HUES6 (cell line): ENCODE data around the gene OBP2A.
"Not testable (repeated sequence)": the region's sequence is repeated elsewhere in the genome, so short reads cannot be mapped to it uniquely, and the experiment has no call there.

Source experiments
- H3K27ac ChIP-seq: 2 replicates; pipeline ENCODE4 v1.7.0; 2013; ENCODE audit warnings: low read depth, mild to moderate bottlenecking, low read length, inconsistent platforms
- H3K27me3 ChIP-seq: 2 replicates; pipeline ENCODE4 v1.6.1; 2013; ENCODE audit warnings: low read length; ENCODE audit not compliant: control insufficient read depth, insufficient read depth
- H3K36me3 ChIP-seq: 2 replicates; pipeline ENCODE4 v1.6.1; 2013; ENCODE audit warnings: low read length; ENCODE audit not compliant: control insufficient read depth, insufficient read depth
- H3K4me1 ChIP-seq: 2 replicates; pipeline ENCODE4 v1.6.1; 2013; ENCODE audit warnings: low read length; ENCODE audit not compliant: control insufficient read depth, insufficient read depth
- H3K4me3 ChIP-seq: 2 replicates; pipeline ENCODE4 v1.5.1; 2013; ENCODE audit warnings: low read depth, low read length
- H3K9ac ChIP-seq: one replicate; pipeline ENCODE4 v1.6.1; 2013; ENCODE audit warnings: mild to moderate bottlenecking, low read length
- H3K9me3 ChIP-seq: 2 replicates; pipeline ENCODE4 v1.6.1; 2013; ENCODE audit warnings: low read depth, low read length; ENCODE audit not compliant: control insufficient read depth, insufficient read depth

The OBP2A gene

GRCh38 chr9:135545646-135546176, at the start of gene OBP2A:
OBP2A (plus strand) TSS chr9:135546126; CDS start chr9:135546181, 55 bp downstream.
- H3K4me1 ChIP-seq, H3K27ac ChIP-seq, H3K27me3 ChIP-seq, H3K36me3 ChIP-seq, H3K9me3 ChIP-seq, H3K4me3 ChIP-seq, H3K9ac ChIP-seq: not testable (repeated sequence)

GRCh38 chr9:135498381-135499126, 47.4 kb upstream of the OBP2A start:
- Histone ChIP-seq H3K4me1 (peaks cover 11% of the 10 kb centered on the region), H3K27ac (no peak overlapping the region), H3K36me3 (peaks cover 20% of the 10 kb centered on the region), H3K9me3 (no peaks in the 10 kb centered on the region), H3K9ac (no peak overlapping the region), H3K27me3 (no peaks in the 10 kb centered on the region; the same call in 1 of the 2 replicates), H3K4me3 (peak overlapping the region; percentile 96; the same call in 1 of the 2 replicates)

- no peak overlapping the region for H3K9ac ChIP-seq
- peak overlapping the region; percentile 96 for H3K4me3 ChIP-seq
- H3K27me3 ChIP-seq = no peaks in the 10 kb centered on the region; the same call in 1 of the 2 replicates
- H3K4me1 ChIP-seq = peaks cover 11% of the 10 kb centered on the region
- no peak overlapping the region for H3K27ac ChIP-seq
- peaks cover 29% of the 10 kb centered on the region for H3K36me3 ChIP-seq
- no peaks in the 10 kb centered on the region for H3K9me3 ChIP-seq
These were observed 46.4 kb upstream of the OBP2A start for GRCh38 chr9:135499326-135500070.

GRCh38 chr9:135500071-135500524, 45.8 kb upstream of the OBP2A start:
- H3K27ac ChIP-seq = no peak overlapping the region
- H3K4me3 ChIP-seq = peak overlapping the region; percentile 96
- peak overlapping the region; percentile 5 for H3K9ac ChIP-seq

GRCh38 chr9:135500525-135501260, 45.2 kb upstream of the OBP2A start, which contains the start of gene MRPS2:
MRPS2 (plus strand) TSS chr9:135500682; CDS start chr9:135500711, 29 bp downstream.
- H3K9me3 ChIP-seq = no peaks in the 10 kb centered on the region
- peak within 1 kb of the TSS; percentile 96 for H3K4me3 ChIP-seq
- peak within 1 kb of the TSS; percentile 92 for H3K27ac ChIP-seq
- H3K9ac ChIP-seq = peak within 1 kb of the TSS; percentile 93
- H3K36me3 ChIP-seq = peaks cover 38% of the 10 kb centered on the region
- no peaks in the 10 kb centered on the region; the same call in 1 of the 2 replicates for H3K27me3 ChIP-seq
- peaks cover 11% of the 10 kb centered on the region for H3K4me1 ChIP-seq

More at GRCh38 chr9:135500071-135500524, 45.8 kb upstream of the OBP2A start:
- no peaks in the 10 kb centered on the region; the same call in 1 of the 2 replicates for H3K27me3 ChIP-seq
- peaks cover 11% of the 10 kb centered on the region for H3K4me1 ChIP-seq
- no peaks in the 10 kb centered on the region for H3K9me3 ChIP-seq
- peaks cover 35% of the 10 kb centered on the region for H3K36me3 ChIP-seq

GRCh38 chr9:135501261-135502167, 44.4 kb upstream of the OBP2A start:
- Histone ChIP-seq H3K4me1 (peaks cover 16% of the 10 kb centered on the region), H3K9me3 (no peaks in the 10 kb centered on the region), H3K36me3 (peaks cover 38% of the 10 kb centered on the region), H3K4me3 (peak overlapping the region; percentile 96), H3K27ac (peak overlapping the region; percentile 92; the same call in 1 of the 2 replicates), H3K9ac (peak overlapping the region; percentile 93), H3K27me3 (no peaks in the 10 kb centered on the region; the same call in 1 of the 2 replicates)

- no peak overlapping the region for H3K27ac ChIP-seq
- H3K4me1 ChIP-seq = peaks cover 21% of the 10 kb centered on the region
- peaks cover 38% of the 10 kb centered on the region for H3K36me3 ChIP-seq
- no peak overlapping the region for H3K9ac ChIP-seq
- H3K4me3 ChIP-seq = peak overlapping the region; percentile 96; the same call in 1 of the 2 replicates
- H3K9me3 ChIP-seq = no peaks in the 10 kb centered on the region
- H3K27me3 ChIP-seq = no peaks in the 10 kb centered on the region; the same call in 1 of the 2 replicates
These were observed 43.6 kb upstream of the OBP2A start for GRCh38 chr9:135502168-135502872.

- H3K9me3 ChIP-seq = no peaks in the 10 kb centered on the region
- no peak overlapping the region for H3K9ac ChIP-seq
- H3K27me3 ChIP-seq = no peaks in the 10 kb centered on the region; the same call in 1 of the 2 replicates
- H3K27ac ChIP-seq = no peak overlapping the region
- no peak overlapping the region for H3K4me3 ChIP-seq
- peaks cover 38% of the 10 kb centered on the region for H3K36me3 ChIP-seq
- H3K4me1 ChIP-seq = peaks cover 21% of the 10 kb centered on the region
These were observed 43.0 kb upstream of the OBP2A start for GRCh38 chr9:135502873-135503321.

- no peak overlapping the region for H3K4me3 ChIP-seq
- no peak overlapping the region for H3K9ac ChIP-seq
- H3K4me1 ChIP-seq = peaks cover 21% of the 10 kb centered on the region
- no peak overlapping the region for H3K27ac ChIP-seq
- H3K27me3 ChIP-seq = no peaks in the 10 kb centered on the region; the same call in 1 of the 2 replicates
- no peaks in the 10 kb centered on the region for H3K9me3 ChIP-seq
- H3K36me3 ChIP-seq = peaks cover 38% of the 10 kb centered on the region
These were observed 42.3 kb upstream of the OBP2A start for GRCh38 chr9:135503371-135504261.
